HepG2 (cell line): ENCODE measurements around the gene HMHB1. TPM values are rescaled to one million over a fixed set of nuclear protein-coding genes. Genes with fewer than 3 reads are reported as not detected.

ENCODE experiments used
- DMAP1 ChIP-seq: IDR thresholded peaks from 2 replicates; pipeline ENCODE4 v1.6.1; 2016
- DPF2 ChIP-seq: sonication (generic); formaldehyde crosslinking; IDR thresholded peaks from 2 replicates; pipeline ENCODE4 v1.4.0; 2020; ENCODE audit warnings: mild to moderate bottlenecking, low read depth, missing genetic modification reagents, borderline replicate concordance
- HNF4G ChIP-seq, 2 experiments: sonication (generic) in 1 of 2; formaldehyde crosslinking in 1 of 2; IDR thresholded peaks; 2 replicates each; pipeline versions ENCODE4 v1.4.0 to v1.6.1; 2011 to 2020; ENCODE audit warnings: borderline replicate concordance in 2 of 2, low read depth in 2 of 2, mild to moderate bottlenecking in 2 of 2, low read length in 1 of 2, missing genetic modification reagents in 1 of 2, moderate library complexity in 1 of 2
- JUND ChIP-seq: sonication (generic); formaldehyde crosslinking; IDR thresholded peaks from 2 replicates; pipeline ENCODE4 v1.8.0; 2022; ENCODE audit warnings: mild to moderate bottlenecking, missing genetic modification reagents
- LCORL ChIP-seq, 2 experiments: fragments of 450-650 bp in 1 of 2; sonication (generic) in 1 of 2; formaldehyde crosslinking in 1 of 2; IDR thresholded peaks; 2 replicates each; pipeline versions ENCODE4 v1.5.0 to v1.6.1; 2017 to 2020; ENCODE audit warnings: antibody characterized with exemption in 1 of 2, missing genetic modification reagents in 1 of 2
- MIER2 ChIP-seq: IDR thresholded peaks from 2 replicates; pipeline ENCODE4 v1.6.1; 2016; ENCODE audit warnings: missing biosample characterization, missing genetic modification reagents
- MTA1 ChIP-seq: sonication (generic); formaldehyde crosslinking; IDR thresholded peaks from 2 replicates; pipeline ENCODE4 v1.4.0; 2020; ENCODE audit warnings: missing genetic modification reagents, mild to moderate bottlenecking, borderline replicate concordance
- NFIC ChIP-seq: IDR thresholded peaks from 2 replicates; pipeline ENCODE4 v1.6.1; 2012; ENCODE audit warnings: mild to moderate bottlenecking, low read length, inconsistent platforms
- SUZ12 ChIP-seq: fragments of 150-350 bp; IDR thresholded peaks from 2 replicates; pipeline ENCODE4 v1.6.1; 2014; ENCODE audit warnings: low read depth, low read length
- ZBTB8A ChIP-seq: sonication (generic); formaldehyde crosslinking; IDR thresholded peaks from 2 replicates; pipeline ENCODE4 v1.4.0; 2020; ENCODE audit warnings: mild to moderate bottlenecking, low read depth, missing genetic modification reagents, borderline replicate concordance
- ZNF335 ChIP-seq: sonication (generic); formaldehyde crosslinking; IDR thresholded peaks from 2 replicates; pipeline ENCODE4 v1.4.0; 2020; ENCODE audit warnings: missing genetic modification reagents
- ZNF496 ChIP-seq: sonication (generic); formaldehyde crosslinking; IDR thresholded peaks from 2 replicates; pipeline ENCODE4 v1.8.1; 2023; ENCODE audit warnings: mild to moderate bottlenecking, moderate library complexity, missing genetic modification reagents; ENCODE audit not compliant: insufficient replicate concordance
- ZNF546 ChIP-seq: sonication (generic); formaldehyde crosslinking; conservative IDR thresholded peaks from 2 replicates; pipeline ENCODE4 v1.8.1; 2023; ENCODE audit warnings: mild to moderate bottlenecking, missing genetic modification reagents
- ZNF746 ChIP-seq: sonication (generic); formaldehyde crosslinking; IDR thresholded peaks from 2 replicates; pipeline ENCODE4 v1.8.0; 2022; ENCODE audit warnings: mild to moderate bottlenecking, missing genetic modification reagents
- polyA plus RNA-seq, 8 experiments: library from polyadenylated mRNA; depleted of rRNA in 3 of 8; stranded (reverse) in 7 of 8; unstranded in 1 of 8; fragments of >200 nt; fragmentation: Illumina TruSeq in 4 of 8; extraction: Trizol in 4 of 8; gene quantifications; 2 replicates each; pipeline versions ENCODE4 v1.2.1 to v1.2.3, GENCODE V29; 2011 to 2016; ENCODE audit warnings: low read depth in 4 of 8, missing spikeins in 1 of 8, mixed read lengths in 1 of 8; ENCODE audit not compliant: insufficient read depth in 1 of 8
- total RNA-seq, 5 experiments: library from RNA; depleted of rRNA; stranded (reverse); fragments of >200 nt; fragmentation: Illumina TruSeq; extraction: Trizol; gene quantifications; 2 replicates each; pipeline ENCODE4 v1.2.3, GENCODE V29; 2016; ENCODE audit warnings: low read depth in 1 of 5
- TF ChIP-seq, protein P1 (sequence below): sonication (generic); formaldehyde crosslinking; IDR thresholded peaks from 2 replicates; pipeline ENCODE4 v1.8.1; 2022; ENCODE audit warnings: low read depth, mild to moderate bottlenecking, missing genetic modification reagents
- TF ChIP-seq, protein P2 (sequence below): IDR thresholded peaks from 2 replicates; pipeline ENCODE4 v1.6.1; 2012; ENCODE audit warnings: low read depth, low read length, improper control_type of control experiment
- TF ChIP-seq, protein P3 (sequence below): sonication (generic); formaldehyde crosslinking; IDR thresholded peaks from 2 replicates; pipeline ENCODE4 v1.4.0; 2020; ENCODE audit warnings: missing genetic modification reagents
- TF ChIP-seq, protein P4 (sequence below): IDR thresholded peaks from 2 replicates; pipeline ENCODE4 v1.6.1; 2016; ENCODE audit warnings: mild to moderate bottlenecking, missing biosample characterization, missing genetic modification reagents
- TF ChIP-seq, protein P5 (sequence below): IDR thresholded peaks from 2 replicates; pipeline ENCODE4 v1.6.1; 2016
- TF ChIP-seq, protein P6 (sequence below): sonication (generic); formaldehyde crosslinking; IDR thresholded peaks from 2 replicates; pipeline ENCODE4 v1.4.0; 2020; ENCODE audit warnings: missing genetic modification reagents

HMHB1 gene
- total and polyA plus RNA-seq, 2 of the 13 experiments (the other 11 are each of a cell fraction or from before 2014, with no cell fraction given) = not detected

DNA sequence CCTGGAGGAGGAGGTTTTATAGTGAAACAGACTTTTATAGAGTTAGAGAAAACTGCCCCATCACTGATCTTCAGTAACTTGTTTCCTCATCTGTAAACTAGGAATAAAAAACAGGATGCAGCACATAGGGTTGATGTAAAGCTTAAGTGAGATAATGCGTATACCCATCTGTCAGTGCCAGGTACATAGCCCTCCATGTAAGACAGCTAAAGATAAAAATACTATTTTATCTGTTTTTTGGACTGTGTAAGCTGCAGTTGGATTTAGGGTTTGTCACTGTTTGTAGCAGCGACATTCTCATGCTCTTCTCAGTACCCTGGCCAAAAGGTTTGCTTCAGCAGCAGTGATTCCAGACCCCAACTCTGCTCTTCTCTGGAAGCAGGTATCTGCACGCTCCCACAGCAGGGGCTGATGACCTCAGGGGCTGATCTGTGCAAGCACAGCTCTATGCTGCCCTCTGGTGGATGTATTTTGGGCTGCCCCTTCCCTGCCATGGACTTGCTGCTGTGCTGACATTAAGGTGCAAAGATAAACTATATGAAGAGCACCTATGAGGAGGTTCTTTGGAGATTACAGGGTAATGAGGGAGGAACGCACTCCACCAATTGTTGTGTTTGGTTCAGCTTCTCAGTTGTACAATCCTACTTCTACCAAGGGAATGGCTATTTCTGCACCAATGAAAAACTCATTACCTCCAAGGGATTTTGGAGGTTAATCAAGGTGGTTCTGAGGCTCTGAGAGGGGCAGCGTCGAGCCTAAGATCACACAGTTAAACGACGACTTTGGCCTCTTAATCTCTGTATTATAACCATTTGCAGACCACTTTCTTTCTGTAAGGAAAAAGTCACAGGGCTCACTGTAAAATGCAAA lies 13.1 kb downstream of the HMHB1 start (continued):
- TF ChIP-seq HNF4G (IDR thresholded peaks at IDR 0.05; ENCODE audit: borderline replicate concordance, low read depth, low read length) (no peak), HNF4G (CRISPR knock-in tag; IDR thresholded peaks at IDR 0.05; ENCODE audit: borderline replicate concordance, low read depth) (no peak), MIER2 (CRISPR knock-in tag) (no peak), DPF2 (CRISPR knock-in tag) (no peak), ZNF496 (CRISPR knock-in tag) (no peak), NFIC (no peak), ZNF335 (no peak), MTA1 (CRISPR knock-in tag) (no peak), SUZ12 (no peak), DMAP1 (no peak), ZNF546 (CRISPR knock-in tag) (no peak), JUND (CRISPR knock-in tag) (no peak), ZBTB8A (CRISPR knock-in tag) (no peak), LCORL (IDR thresholded peaks at IDR 0.05) (no peak), LCORL (CRISPR knock-in tag; IDR thresholded peaks at IDR 0.05) (no peak), ZNF746 (CRISPR knock-in tag) (no peak)
- TF ChIP-seq, protein P1, sequence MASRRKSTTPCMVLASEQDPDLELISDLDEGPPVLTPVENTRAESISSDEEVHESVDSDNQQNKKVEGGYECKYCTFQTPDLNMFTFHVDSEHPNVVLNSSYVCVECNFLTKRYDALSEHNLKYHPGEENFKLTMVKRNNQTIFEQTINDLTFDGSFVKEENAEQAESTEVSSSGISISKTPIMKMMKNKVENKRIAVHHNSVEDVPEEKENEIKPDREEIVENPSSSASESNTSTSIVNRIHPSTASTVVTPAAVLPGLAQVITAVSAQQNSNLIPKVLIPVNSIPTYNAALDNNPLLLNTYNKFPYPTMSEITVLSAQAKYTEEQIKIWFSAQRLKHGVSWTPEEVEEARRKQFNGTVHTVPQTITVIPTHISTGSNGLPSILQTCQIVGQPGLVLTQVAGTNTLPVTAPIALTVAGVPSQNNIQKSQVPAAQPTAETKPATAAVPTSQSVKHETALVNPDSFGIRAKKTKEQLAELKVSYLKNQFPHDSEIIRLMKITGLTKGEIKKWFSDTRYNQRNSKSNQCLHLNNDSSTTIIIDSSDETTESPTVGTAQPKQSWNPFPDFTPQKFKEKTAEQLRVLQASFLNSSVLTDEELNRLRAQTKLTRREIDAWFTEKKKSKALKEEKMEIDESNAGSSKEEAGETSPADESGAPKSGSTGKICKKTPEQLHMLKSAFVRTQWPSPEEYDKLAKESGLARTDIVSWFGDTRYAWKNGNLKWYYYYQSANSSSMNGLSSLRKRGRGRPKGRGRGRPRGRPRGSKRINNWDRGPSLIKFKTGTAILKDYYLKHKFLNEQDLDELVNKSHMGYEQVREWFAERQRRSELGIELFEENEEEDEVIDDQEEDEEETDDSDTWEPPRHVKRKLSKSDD = no peak
- TF ChIP-seq, protein P2, sequence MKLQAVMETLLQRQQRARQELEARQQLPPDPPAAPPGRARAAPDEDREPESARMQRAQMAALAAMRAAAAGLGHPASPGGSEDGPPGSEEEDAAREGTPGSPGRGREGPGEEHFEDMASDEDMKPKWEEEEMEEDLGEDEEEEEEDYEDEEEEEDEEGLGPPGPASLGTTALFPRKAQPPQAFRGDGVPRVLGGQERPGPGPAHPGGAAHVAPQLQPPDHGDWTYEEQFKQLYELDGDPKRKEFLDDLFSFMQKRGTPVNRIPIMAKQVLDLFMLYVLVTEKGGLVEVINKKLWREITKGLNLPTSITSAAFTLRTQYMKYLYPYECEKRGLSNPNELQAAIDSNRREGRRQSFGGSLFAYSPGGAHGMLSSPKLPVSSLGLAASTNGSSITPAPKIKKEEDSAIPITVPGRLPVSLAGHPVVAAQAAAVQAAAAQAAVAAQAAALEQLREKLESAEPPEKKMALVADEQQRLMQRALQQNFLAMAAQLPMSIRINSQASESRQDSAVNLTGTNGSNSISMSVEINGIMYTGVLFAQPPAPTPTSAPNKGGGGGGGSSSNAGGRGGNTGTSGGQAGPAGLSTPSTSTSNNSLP = peak; percentile 19; the same call in 1 of the 2 replicates
- TF ChIP-seq, protein P3, sequence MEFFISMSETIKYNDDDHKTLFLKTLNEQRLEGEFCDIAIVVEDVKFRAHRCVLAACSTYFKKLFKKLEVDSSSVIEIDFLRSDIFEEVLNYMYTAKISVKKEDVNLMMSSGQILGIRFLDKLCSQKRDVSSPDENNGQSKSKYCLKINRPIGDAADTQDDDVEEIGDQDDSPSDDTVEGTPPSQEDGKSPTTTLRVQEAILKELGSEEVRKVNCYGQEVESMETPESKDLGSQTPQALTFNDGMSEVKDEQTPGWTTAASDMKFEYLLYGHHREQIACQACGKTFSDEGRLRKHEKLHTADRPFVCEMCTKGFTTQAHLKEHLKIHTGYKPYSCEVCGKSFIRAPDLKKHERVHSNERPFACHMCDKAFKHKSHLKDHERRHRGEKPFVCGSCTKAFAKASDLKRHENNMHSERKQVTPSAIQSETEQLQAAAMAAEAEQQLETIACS (CRISPR knock-in tag) = no peak
- TF ChIP-seq, protein P4, sequence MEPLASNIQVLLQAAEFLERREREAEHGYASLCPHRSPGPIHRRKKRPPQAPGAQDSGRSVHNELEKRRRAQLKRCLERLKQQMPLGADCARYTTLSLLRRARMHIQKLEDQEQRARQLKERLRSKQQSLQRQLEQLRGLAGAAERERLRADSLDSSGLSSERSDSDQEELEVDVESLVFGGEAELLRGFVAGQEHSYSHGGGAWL (CRISPR knock-in tag) = no peak
- TF ChIP-seq, protein P5, sequence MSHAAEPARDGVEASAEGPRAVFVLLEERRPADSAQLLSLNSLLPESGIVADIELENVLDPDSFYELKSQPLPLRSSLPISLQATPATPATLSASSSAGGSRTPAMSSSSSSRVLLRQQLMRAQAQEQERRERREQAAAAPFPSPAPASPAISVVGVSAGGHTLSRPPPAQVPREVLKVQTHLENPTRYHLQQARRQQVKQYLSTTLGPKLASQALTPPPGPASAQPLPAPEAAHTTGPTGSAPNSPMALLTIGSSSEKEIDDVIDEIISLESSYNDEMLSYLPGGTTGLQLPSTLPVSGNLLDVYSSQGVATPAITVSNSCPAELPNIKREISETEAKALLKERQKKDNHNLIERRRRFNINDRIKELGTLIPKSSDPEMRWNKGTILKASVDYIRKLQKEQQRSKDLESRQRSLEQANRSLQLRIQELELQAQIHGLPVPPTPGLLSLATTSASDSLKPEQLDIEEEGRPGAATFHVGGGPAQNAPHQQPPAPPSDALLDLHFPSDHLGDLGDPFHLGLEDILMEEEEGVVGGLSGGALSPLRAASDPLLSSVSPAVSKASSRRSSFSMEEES (CRISPR knock-in tag) = no peak
- TF ChIP-seq, protein P6, sequence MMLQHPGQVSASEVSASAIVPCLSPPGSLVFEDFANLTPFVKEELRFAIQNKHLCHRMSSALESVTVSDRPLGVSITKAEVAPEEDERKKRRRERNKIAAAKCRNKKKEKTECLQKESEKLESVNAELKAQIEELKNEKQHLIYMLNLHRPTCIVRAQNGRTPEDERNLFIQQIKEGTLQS (CRISPR knock-in tag) = peak; percentile 50; the same call in 1 of the 2 replicates
